GM21723 (cell line): Measurements from ENCODE around the gene PRKAR2B.
"Not testable (repeated sequence)": the region's sequence is repeated elsewhere in the genome, so short reads cannot be mapped to it uniquely, and the experiment has no call there.

Experiments used
- ATAC-seq: cut with Tn5 transposase; IDR thresholded peaks from one replicate; pipeline ENCODE4 v1.9.1; 2021; ENCODE audit warnings: mild to moderate bottlenecking, moderate library complexity; ENCODE audit not compliant: unreplicated experiment

The PRKAR2B gene

GRCh38 chr7:107026166-107026565, 18.3 kb upstream of the PRKAR2B start:
- no peak for ATAC-seq

- no peak for ATAC-seq
Observed at GRCh38 chr7:107027208-107027607, 17.3 kb upstream of the PRKAR2B start.

GRCh38 chr7:107029061-107029763, 15.3 kb upstream of the PRKAR2B start:
- ATAC-seq, result no peak

- no peak for ATAC-seq
Observed at GRCh38 chr7:107029764-107030286, 14.7 kb upstream of the PRKAR2B start.

- ATAC-seq, result no peak
Observed at GRCh38 chr7:107032050-107032449, 12.5 kb upstream of the PRKAR2B start.

GRCh38 chr7:107032720-107033438, 11.6 kb upstream of the PRKAR2B start:
- no peak for ATAC-seq

- ATAC-seq, result no peak
Observed at GRCh38 chr7:107034553-107034952, 10.0 kb upstream of the PRKAR2B start.

- ATAC-seq, result no peak
Observed at GRCh38 chr7:107035446-107035845, 9.1 kb upstream of the PRKAR2B start.

- ATAC-seq, result no peak
Observed at GRCh38 chr7:107036535-107036934, 8.0 kb upstream of the PRKAR2B start.

GRCh38 chr7:107037717-107038603, 6.5 kb upstream of the PRKAR2B start:
- ATAC-seq, result no peak

GRCh38 chr7:107039199-107039900, 5.2 kb upstream of the PRKAR2B start:
- ATAC-seq, result no peak

- ATAC-seq, result no peak
Observed at GRCh38 chr7:107041097-107041496, 3.4 kb upstream of the PRKAR2B start.

GRCh38 chr7:107041764-107042163, 2.7 kb upstream of the PRKAR2B start:
- ATAC-seq, result not testable (repeated sequence)

GRCh38 chr7:107042326-107042910, 2.1 kb upstream of the PRKAR2B start:
- ATAC-seq, result not testable (repeated sequence)

GRCh38 chr7:107043491-107043890, 1.0 kb upstream of the PRKAR2B start:
- ATAC-seq, result no peak

- no peak for ATAC-seq
Observed at GRCh38 chr7:107043921-107044346, 571 bp upstream of the PRKAR2B start.

GRCh38 chr7:107045195-107045960, 873 bp downstream of the PRKAR2B start:
- ATAC-seq, result no peak

GRCh38 chr7:107045980-107046379, 1.5 kb downstream of the PRKAR2B start:
- ATAC-seq, result no peak

- ATAC-seq, result no peak
Observed at GRCh38 chr7:107046491-107047259, 2.2 kb downstream of the PRKAR2B start.
